HG03139 (cell line): ENCODE measurements around the gene ZCCHC2.

Source experiments
- ATAC-seq: cut with Tn5 transposase; IDR thresholded peaks from one replicate; pipeline ENCODE4 v1.9.1; 2021; ENCODE audit not compliant: unreplicated experiment

The ZCCHC2 gene

DNA sequence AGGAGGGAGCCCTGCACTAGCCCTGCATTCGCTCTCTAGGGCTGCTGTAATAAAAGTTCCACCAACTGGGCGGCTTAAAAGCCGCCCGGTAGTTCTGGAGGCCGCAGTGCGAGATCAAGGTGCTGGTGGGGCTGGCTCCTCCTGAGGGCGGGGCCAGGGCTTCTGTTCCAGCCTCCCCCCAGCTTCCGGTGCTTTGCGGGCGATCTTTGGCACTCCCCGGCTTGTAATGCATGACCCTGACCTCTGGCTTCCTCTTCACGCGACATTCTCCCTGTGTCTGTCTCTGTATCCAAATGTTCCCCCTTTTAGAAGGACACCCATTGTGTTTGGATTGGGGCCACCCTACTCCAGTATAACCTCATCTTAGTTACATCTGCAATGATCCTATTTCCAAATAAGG lies 84.5 kb downstream of the ZCCHC2 start:
- no peak for ATAC-seq

DNA sequence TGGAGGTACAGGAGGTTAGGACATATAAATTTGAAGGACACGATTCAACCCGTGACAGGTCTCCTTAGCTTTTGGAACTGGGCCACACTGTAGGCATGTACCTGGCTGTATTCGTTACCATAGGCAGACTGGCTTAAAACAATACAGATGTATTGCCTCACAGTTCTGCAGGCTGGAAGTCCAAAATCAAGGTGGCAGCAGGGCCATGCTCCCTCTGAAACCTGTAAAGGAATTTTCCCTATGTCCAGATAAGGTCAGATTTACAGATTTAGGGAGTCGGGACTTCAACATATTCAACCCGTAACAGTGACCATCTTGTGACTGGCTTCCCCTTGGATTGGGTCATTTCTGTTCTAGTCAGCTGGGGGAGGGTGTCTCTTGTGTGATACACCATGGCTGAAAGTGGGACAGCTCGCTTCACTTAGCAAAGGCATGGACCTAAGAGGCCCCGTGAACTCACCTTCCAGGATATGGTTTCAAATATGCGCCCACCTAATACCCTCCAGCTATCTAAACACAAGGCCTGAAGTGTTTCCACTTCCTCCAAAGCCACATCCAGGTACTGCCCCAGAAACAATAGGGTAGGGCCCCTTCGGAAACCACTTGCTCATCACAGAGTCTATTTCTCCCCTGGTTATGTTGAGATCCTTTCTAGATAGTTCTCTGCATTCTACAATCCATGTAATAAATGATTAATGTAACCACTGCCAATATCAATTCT lies 85.0 kb downstream of the ZCCHC2 start:
- ATAC-seq: no peak

DNA sequence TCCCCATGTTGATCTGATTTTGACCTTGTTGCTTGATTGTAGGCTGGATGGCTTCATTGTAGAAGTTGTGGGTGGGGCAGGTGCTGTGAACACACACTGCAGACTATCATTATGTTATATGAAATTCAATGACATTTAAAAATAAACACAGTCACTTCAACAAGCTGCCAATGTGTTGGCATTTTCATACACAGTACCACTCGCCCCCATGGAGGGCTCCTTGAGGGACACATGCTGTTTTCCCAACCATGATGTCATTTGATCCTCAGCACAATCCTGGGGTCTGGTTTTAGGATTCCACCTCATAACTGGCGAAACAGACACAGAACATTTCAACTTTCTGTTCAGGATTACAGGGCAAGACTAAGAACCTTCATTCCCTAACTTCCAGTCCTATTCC lies 86.9 kb downstream of the ZCCHC2 start:
- ATAC-seq: no peak

DNA sequence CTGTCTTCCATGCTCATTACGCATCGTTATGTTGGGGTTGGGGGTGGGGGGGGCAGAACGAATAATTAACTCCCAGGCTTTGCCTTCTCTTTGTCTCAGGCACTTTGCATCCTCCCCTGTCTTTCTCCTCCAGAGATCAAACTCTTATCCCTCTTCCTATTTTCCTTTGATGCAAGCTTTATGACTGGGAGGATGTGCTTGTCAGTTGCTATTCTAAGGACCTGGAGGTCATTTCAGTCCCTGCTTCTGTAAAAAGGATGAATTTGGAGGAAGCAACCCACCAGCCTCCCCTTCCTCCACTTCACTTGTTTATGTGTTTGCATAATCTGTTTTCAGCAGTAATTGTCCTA lies 87.5 kb downstream of the ZCCHC2 start:
- no peak for ATAC-seq

DNA sequence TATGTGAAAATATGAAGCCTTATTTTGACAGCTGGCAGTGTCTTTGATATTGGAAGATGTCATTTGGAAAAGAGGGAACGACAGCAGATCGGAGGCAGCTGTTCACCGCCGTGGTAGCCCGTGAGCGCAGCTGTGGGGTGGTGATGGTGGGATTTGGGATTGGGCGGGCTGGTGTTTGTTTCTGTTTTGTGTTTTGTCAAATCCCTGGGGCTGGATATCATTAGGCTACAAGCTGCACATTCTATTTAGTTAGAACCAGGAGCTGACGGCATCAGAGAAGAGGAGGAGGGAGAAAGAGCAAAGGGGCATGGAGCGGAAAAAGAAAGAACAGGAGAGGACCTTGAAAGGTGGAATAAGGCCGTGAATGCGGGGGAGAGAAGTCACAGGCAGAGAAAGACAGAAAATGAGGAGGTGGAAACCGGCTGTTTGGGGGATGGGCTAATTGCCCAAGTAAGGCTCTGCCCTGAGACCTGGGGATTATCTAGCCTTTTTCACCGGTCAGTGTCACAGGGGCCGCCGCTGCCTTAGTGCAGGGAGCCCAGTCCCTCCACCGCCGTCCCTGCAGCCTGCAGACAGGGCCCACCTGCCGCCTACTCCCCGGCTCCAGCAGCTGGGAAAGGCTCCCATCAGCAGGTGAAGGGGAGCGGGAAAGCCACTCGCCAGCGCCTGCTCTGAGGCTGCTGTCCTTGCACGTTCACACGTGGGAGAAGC lies 88.0 kb downstream of the ZCCHC2 start:
- ATAC-seq: no peak

DNA sequence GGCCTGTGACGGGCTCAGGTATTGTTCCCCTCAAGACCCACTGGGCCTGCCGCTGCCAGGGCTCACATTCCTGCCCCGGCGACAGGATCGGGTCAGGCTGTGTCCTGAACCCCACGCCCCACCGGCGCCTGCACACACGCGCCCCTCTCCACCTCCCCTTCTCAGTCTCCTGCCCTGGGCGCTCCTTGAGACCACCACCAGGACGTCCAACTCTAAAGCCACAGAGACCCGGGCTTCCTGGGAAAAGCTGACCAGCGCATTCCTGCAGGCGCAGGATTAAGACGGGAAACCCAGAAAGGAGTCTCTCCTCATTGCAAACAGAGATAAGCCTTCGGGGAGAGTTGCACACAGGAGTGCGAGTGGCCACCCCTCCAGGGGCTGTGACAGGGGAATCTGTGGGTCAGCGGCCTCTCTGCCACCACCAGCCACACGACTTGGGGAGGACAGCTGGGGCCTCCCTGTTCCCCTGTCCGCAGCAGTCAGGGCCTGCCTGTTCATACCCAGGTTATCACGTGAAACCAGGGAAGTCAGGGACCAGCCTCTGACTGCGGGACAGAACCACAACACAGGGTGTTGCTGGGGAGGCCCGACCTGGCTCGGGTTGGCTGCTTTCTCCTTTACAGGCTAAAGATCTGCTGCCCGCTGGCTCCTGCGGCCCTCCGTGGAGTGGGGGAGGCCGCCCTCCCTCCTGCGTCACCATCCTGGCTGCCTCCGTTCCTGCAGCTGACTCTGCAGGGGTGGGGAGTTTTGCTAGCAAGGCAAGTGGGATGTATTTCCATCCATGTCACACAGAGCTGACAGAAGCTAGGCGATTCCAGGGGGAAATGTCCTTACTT lies 88.8 kb downstream of the ZCCHC2 start:
- no peak for ATAC-seq

DNA sequence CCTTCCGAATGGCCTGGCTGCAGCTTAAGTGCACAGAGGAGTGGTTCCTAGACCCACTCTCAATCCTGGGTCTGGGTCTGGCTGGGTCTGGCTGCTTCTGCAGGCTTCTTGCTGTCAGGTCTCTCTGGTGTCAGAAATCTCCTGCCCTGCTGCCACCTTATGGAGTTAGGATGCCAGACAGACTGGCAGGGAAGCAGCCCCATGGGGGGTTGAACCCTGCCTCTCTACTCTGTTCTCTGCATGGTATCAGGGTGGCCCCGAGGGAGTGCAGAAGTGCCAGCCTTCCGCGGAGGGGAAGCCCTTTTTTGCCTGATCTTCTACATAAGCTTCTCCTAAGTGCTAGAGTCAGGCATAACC lies 89.4 kb downstream of the ZCCHC2 start:
- ATAC-seq: no peak

DNA sequence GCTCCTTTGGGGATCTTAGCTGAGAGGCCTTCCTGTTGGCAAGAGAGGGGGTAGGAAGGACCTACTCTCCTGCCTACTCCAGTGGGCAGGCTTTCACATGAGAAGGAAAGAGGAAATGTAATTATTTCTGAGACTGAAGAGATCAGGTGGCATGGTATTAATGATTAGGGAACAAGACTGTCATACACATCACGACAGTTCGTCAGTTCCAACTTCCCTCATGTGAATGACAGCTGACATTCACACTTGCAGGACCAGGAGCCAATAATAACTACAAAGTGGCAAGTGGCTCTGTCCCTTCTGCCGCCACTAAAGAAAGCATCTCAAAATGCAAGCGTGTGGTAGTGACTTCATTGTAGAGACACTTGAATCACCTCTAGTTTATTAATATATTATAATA lies 90.0 kb downstream of the ZCCHC2 start:
- ATAC-seq: no peak

DNA sequence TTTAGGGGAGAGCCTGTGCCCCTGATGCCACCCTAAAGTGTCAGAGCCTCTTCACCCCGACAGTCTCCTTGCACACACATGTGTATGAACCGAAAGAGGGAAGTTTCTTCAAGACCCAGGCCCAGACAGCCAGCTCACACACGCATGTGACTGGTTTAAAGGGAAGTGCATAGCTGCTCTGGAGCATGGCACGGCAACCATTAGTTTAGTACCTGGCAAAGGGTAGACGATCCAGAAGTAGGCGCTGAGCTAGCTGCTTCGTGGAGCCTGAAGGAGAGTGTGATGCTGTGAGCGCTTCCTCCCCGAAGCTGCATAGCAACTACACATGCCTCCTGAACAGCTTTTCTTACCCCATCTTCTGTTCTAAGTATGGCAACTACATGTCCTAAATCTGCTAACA lies 91.7 kb downstream of the ZCCHC2 start:
- ATAC-seq: no peak

DNA sequence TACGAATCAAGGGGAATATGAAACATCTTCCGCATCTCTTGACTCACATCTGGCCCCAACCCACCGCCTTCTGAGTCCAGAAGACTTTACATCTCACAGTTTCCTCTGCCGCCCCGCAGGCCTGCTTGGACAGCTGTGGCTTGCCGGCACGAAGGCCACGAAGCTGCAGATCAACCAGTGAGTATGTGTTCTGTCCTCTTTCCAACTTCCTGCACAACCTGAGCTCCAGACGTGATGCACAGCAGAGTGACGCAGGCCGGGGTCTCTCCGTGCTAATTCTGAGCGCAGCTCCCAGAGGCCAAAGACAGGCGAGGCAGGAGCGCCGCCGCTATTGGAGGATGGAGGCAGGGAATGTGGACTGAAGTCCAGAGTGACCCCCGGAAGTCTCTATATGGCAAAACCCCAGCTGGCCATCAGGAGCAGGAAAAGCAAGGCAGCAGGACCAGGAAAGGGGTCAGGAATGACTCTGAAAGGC lies 93.5 kb downstream of the ZCCHC2 start:
- ATAC-seq: no peak

DNA sequence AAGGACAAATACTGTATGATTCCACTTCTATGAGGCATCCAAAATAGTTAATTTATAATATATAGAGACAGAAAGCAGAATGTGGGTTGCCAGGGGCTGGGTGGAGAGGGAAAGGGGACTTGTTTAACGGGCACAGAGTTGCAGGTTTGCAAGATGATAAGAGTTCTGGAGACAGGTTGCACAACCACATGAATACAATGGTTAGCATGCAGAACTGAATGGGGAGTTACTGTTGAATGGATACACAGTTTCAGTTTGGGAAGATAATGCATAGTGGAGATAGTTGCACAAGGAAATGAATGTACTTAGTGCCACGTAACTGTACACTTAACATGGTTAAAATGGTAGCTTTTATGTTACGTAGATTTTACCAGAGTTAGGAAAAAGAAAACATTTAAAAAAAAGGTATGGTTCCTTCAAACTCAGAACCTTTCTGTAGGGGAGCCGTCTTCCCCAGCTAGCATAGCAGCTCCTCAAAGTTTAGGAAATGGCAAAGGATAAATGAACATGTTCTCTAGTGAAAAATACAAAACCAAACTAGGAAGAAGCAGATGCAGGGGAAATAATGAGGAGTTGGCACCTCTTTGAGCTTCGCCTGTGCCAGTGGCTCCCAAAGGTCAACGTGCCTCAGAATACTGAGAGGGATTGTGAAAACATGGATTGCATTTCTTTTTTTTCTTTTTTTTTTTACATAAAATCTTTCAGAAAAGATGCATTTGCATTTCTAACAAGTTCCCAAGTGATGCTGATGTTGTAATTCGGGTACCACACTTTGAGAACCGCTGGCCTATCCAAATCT lies 95.2 kb downstream of the ZCCHC2 start:
- no peak for ATAC-seq

DNA sequence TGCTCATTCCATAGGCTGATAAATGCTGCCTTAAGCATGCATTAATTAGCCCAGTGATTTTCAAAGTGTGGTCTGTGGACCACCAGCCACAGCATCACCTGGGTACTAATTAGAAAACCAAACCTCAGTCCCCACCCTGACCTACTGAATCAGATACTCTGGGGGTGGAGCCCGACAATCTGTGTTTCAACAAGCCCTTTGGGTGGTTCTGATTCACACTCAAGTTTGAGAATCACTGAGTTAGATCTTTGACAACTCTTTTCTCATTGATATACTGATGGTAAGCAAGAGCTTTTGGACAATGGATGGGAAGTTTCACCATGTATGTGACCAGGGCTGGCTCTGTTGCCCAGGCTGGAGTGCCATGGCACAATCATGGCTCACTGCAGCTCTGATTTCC lies 95.9 kb downstream of the ZCCHC2 start:
- no peak for ATAC-seq

DNA sequence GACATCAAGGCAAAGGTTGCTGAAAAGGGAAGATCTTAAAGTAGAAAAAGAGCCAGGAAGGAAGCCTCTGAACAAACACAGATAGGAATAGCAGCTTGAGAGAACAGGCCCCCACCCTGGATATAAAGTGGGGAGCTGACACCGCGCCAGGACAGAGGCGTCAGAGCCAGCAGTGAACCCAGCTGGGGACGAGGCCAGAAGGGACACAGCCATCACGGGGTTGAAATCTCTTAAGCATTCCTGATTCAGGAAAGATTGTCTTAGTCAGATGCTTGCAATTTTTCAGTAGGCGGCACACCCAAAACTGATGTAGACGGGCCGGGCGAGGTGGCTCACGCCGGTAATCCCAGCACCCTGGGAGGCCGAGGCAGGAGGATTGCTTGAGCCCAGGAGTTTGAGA lies 98.7 kb downstream of the ZCCHC2 start:
- no peak for ATAC-seq

DNA sequence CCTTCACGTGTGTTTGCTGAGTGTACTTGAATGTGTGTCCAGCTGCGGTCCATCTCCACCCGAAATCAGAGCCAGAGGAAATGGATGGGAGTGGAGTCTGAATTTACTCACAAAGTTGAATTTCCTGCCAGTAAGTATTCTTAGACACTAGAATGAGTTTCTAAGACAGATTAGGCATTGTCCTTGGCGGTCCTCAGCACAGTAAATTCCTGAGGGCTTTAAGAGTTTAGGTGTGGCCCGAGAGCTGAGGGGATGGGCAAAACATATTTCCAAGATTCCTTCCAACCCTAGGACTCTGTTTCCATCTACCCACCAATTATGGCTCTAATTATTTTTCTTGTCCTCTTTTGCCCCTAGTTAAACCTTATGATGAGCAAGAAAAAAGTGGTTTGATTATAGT lies 102.2 kb downstream of the ZCCHC2 start:
- no peak for ATAC-seq
